K562 (cell line): ENCODE measurements around the gene DLX6. TPM values are rescaled to one million over a fixed set of nuclear protein-coding genes. Genes with fewer than 3 reads are reported as not detected.

Experiments used
- ATAC-seq: fragments of 200-7000 bp; cut with Tn5 transposase; 3 replicates; pipeline ENCODE4 v1.9.1; 2020; ENCODE audit warnings: moderate library complexity
- BruUV-seq: library from RNA; stranded (reverse); fragments of 400-500 nt; replicated peaks from 2 replicates; lab custom pipeline; 2021; lab: Mats Ljungman, UMichigan
- CTCF ChIA-PET: fragments of 300-600 bp; formaldehyde crosslinking; extraction: SDS; loops from one replicate; lab custom pipeline; 2021; ENCODE audit warnings: low intra/inter-chr PET ratio; lab: Yijun Ruan, JAX
- POLR2A ChIA-PET: fragments of 300-600, 350-650 bp; sonication (Branson Sonifier 250); formaldehyde crosslinking; extraction: SDS; loops from one replicate; lab custom pipeline; 2021; ENCODE audit warnings: antibody characterized with exemption, inconsistent platforms; lab: Yijun Ruan, JAX
- DNase-seq, 4 experiments: peaks; one replicate each; pipeline versions ENCODE4 v3.0.0 to v3.0.0-alpha.2; 2011 to 2018; ENCODE audit warnings: low spot score in 3 of 4, mixed read lengths in 3 of 4; ENCODE audit errors: extremely low read depth in 1 of 4
- FAIRE-seq: peaks from 2 replicates; lab custom pipeline; 2011; peaks lifted over from hg19 to GRCh38; lab: Jason Lieb, UNC
- H2AFZ ChIP-seq: 2 replicates; pipeline ENCODE4 v1.6.0; 2011; ENCODE audit warnings: low read depth, low read length, control low read depth, inconsistent platforms
- H3K27ac ChIP-seq: fragments of 200-600 bp; 3 replicates; pipeline ENCODE4 v1.8.0; 2011; ENCODE audit warnings: low read depth, mild to moderate bottlenecking, control low read depth, inconsistent platforms, low read length, moderate library complexity, mixed read lengths; ENCODE audit errors: extremely low read depth
- H3K27me3 ChIP-seq, 2 experiments: fragments of 300-600 bp in 1 of 2; 2 replicates in 1 of 2; 3 replicates in 1 of 2; pipeline versions ENCODE4 v1.6.0 to v1.8.0; 2011; ENCODE audit warnings: inconsistent platforms in 2 of 2, low read length in 2 of 2, mild to moderate bottlenecking in 1 of 2, mixed read lengths in 1 of 2, moderate library complexity in 1 of 2; ENCODE audit not compliant: control insufficient read depth in 2 of 2, insufficient read depth in 2 of 2
- H3K36me3 ChIP-seq: fragments of 300-600 bp; 3 replicates; pipeline ENCODE4 v1.8.0; 2011; ENCODE audit warnings: mild to moderate bottlenecking, low read length, inconsistent platforms; ENCODE audit not compliant: control insufficient read depth, insufficient read depth
- H3K4me1 ChIP-seq, 2 experiments: fragments of 200-600 bp in 1 of 2; replicated peaks in 1 of 2; 2 replicates in 1 of 2; 3 replicates in 1 of 2; pipeline versions ENCODE4 v1.5.1 to v1.8.0; 2011; ENCODE audit warnings: inconsistent platforms in 2 of 2, low read length in 2 of 2, mild to moderate bottlenecking in 1 of 2, mixed read lengths in 1 of 2, moderate library complexity in 1 of 2; ENCODE audit not compliant: control insufficient read depth in 2 of 2, insufficient read depth in 2 of 2
- H3K4me2 ChIP-seq: 2 replicates; pipeline ENCODE4 v1.6.1; 2011; ENCODE audit warnings: low read length, control low read depth, inconsistent platforms, mixed read lengths; ENCODE audit not compliant: insufficient read depth
- H3K4me3 ChIP-seq: fragments of 200-600 bp; sonication (generic), shearing (Covaris generic); 2 replicates; pipeline ENCODE4 v1.5.1; 2016; ENCODE audit warnings: control low read depth, inconsistent platforms
- H3K79me2 ChIP-seq: fragments of 200-600 bp; 3 replicates; pipeline ENCODE4 v1.8.0; 2011; ENCODE audit warnings: low read length, inconsistent platforms; ENCODE audit not compliant: control insufficient read depth, insufficient read depth
- H3K9ac ChIP-seq, 2 experiments: 2 replicates each; pipeline versions ENCODE4 v1.6.0 to v1.6.1; 2011; ENCODE audit warnings: low read depth in 2 of 2, low read length in 2 of 2, control low read depth in 1 of 2, inconsistent platforms in 1 of 2, mild to moderate bottlenecking in 1 of 2, mixed read lengths in 1 of 2; ENCODE audit not compliant: insufficient read depth in 1 of 2
- H3K9me1 ChIP-seq: one replicate; pipeline ENCODE4 v1.6.0; 2011; ENCODE audit warnings: inconsistent platforms, mild to moderate bottlenecking, low read length, moderate library complexity; ENCODE audit not compliant: control insufficient read depth, insufficient read depth
- H3K9me3 ChIP-seq: replicated peaks from 2 replicates; pipeline ENCODE4 v1.5.1; 2011; ENCODE audit warnings: low read depth, low read length, inconsistent platforms; ENCODE audit not compliant: control insufficient read depth, insufficient read depth
- H4K20me1 ChIP-seq: replicated peaks from 2 replicates; pipeline ENCODE4 v1.6.1; 2011; ENCODE audit warnings: low read length, inconsistent platforms, mixed read lengths; ENCODE audit not compliant: control insufficient read depth, insufficient read depth
- CEBPG ChIP-seq, 3 experiments: fragments of 200-800 bp in 1 of 3; sonication (Bioruptor generic) in 1 of 3; sonication (generic) in 1 of 3; formaldehyde crosslinking in 1 of 3; IDR thresholded peaks in 2 of 3; conservative IDR thresholded peaks in 1 of 3; 2 replicates each; pipeline versions ENCODE4 v1.6.1 to v1.8.0; 2016 to 2022; ENCODE audit warnings: missing compliant biosample characterization in 2 of 3, missing genetic modification characterization in 2 of 3, mild to moderate bottlenecking in 1 of 3, missing genetic modification reagents in 1 of 3
- CHD2 ChIP-seq: IDR thresholded peaks from 2 replicates; pipeline ENCODE4 v1.6.1; 2011; ENCODE audit warnings: low read depth, low read length
- ETV5 ChIP-seq: sonication (generic); formaldehyde crosslinking; IDR thresholded peaks from 2 replicates; pipeline ENCODE4 v1.4.0; 2020; ENCODE audit warnings: low read depth, mild to moderate bottlenecking, missing genetic modification reagents
- HMG20A ChIP-seq: fragments of 450-650 bp; formaldehyde crosslinking; conservative IDR thresholded peaks from 2 replicates; pipeline ENCODE4 v1.4.0; 2020; ENCODE audit warnings: mild to moderate bottlenecking, mixed read lengths
- MAFF ChIP-seq: IDR thresholded peaks from 2 replicates; pipeline ENCODE4 v1.6.1; 2012; ENCODE audit warnings: low read length, improper control_type of control experiment
- MAFG ChIP-seq: fragments of 450-650 bp; conservative IDR thresholded peaks from 2 replicates; pipeline ENCODE4 v1.6.1; 2016; ENCODE audit warnings: missing genetic modification characterization, missing compliant biosample characterization
- MAFK ChIP-seq: IDR thresholded peaks from 2 replicates; pipeline ENCODE4 v1.6.1; 2011; ENCODE audit warnings: low read length, improper control_type of control experiment
- NFE2 ChIP-seq: IDR thresholded peaks from 2 replicates; pipeline ENCODE4 v1.6.1; 2014; ENCODE audit warnings: antibody characterized with exemption, low read depth
- NFE2L1 ChIP-seq: fragments of 450-650 bp; IDR thresholded peaks from 2 replicates; pipeline ENCODE4 v1.6.1; 2016; ENCODE audit warnings: missing genetic modification characterization, low read depth, mild to moderate bottlenecking, missing compliant biosample characterization, moderate library complexity, borderline replicate concordance
- ZNF316 ChIP-seq: fragments of 450-650 bp; IDR thresholded peaks from 2 replicates; pipeline ENCODE4 v1.6.1; 2016
- ZNF589 ChIP-seq: fragments of 200-800 bp; sonication (Bioruptor generic); IDR thresholded peaks from 2 replicates; pipeline ENCODE4 v1.6.1; 2016; ENCODE audit warnings: low read depth, missing genetic modification characterization, missing compliant biosample characterization
- WGBS: fragments of 100-300 bp; shearing (Covaris generic); methylation state at CpG from one replicate; pipeline ENCODE4 v1.1.6; 2016; ENCODE audit warnings: low coverage, mixed read lengths; ENCODE audit not compliant: insufficient coverage; ENCODE audit errors: missing lambda C conversion rate; 5-methylcytosine and 5-hydroxymethylcytosine counted together
- in situ Hi-C: fragments of 300-500 bp; cut with MboI; formaldehyde crosslinking; loops from 4 replicates; pipeline ENCODE4 v1.15.0; 2018; ENCODE audit warnings: inconsistent platforms, mixed read lengths
- intact Hi-C: fragments of 100-400 bp; cut with micrococcal nuclease; formaldehyde crosslinking; loops from 2 replicates; pipeline ENCODE4 v1.14.2; 2022
- polyA plus RNA-seq, 8 experiments: library from polyadenylated mRNA; depleted of rRNA in 4 of 8; stranded (reverse) in 5 of 8; unstranded in 3 of 8; fragments of >200 nt; fragmentation: Nextera tagmentation in 2 of 8; fragmentation: Illumina TruSeq in 1 of 8; extraction: Ambion mirVana in 2 of 8; extraction: Trizol in 1 of 8; gene quantifications; 2 replicates each; pipeline versions ENCODE4 v1.2.1 to v1.2.3, GENCODE V29; 2011 to 2014; ENCODE audit warnings: inconsistent platforms in 1 of 8, missing spikeins in 1 of 8
- total RNA-seq, 7 experiments: library from RNA; depleted of rRNA in 6 of 7; stranded (reverse); fragments of >200 nt in 6 of 7; fragmentation: Illumina TruSeq in 2 of 7; extraction: Trizol in 2 of 7; gene quantifications; 2 replicates each; pipeline versions ENCODE4 v1.2.1 to v1.2.3, GENCODE V29; 2011 to 2021; ENCODE audit warnings: low replicate concordance in 1 of 7
- TF ChIP-seq, protein P1 (sequence below), 2 experiments: fragments of 450-650 bp in 1 of 2; sonication (generic) in 1 of 2; formaldehyde crosslinking in 1 of 2; IDR thresholded peaks in 1 of 2; conservative IDR thresholded peaks in 1 of 2; 2 replicates each; pipeline versions ENCODE4 v1.6.1 to v1.8.1; 2016 to 2023; ENCODE audit warnings: mild to moderate bottlenecking in 2 of 2, moderate library complexity in 2 of 2, inconsistent platforms in 1 of 2, missing genetic modification reagents in 1 of 2
- TF ChIP-seq, protein P2 (sequence below): fragments of 250-450 bp; sonication (Bioruptor Pico); IDR thresholded peaks from 2 replicates; pipeline ENCODE4 v1.4.0; 2020; ENCODE audit warnings: borderline replicate concordance

Gene DLX6
- total and polyA plus RNA-seq, 9 of the 15 experiments (the other 6 are each of a cell fraction or from before 2014, with no cell fraction given): not detected

DNA sequence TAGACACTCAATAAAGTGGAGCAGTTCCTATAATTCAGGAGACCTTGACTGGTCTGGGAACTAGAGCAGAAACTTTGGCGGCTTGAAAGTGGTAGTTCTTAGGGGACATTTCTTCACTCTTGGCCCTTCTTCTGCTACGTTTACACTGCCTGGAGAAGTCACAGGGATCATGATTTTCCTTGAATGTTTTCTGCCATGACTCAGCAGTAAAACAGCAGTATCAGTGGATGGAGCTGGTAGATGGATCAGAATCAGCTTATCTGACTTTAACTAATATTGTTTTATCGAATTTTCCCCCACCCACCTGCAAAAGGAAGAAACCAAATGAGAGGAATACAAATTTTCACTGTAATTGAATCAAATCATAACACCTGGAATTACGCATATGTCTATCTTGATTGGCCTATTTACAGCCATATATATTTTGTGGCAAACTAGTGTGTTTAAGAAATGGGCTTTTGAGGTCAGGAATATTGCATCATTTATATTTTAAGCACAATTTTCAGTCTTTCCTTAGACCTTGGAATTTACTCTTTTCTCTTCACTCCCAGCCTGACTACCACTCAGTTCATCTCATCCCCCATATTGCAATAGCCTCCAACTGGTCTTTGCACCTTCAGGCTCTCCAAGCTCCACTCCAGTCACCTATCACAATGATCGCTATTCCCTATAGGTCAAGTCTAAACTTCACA lies 34.2 kb downstream of the DLX6 start:
- 0% methylated on average over 5 of the region's 5 CpGs for WGBS

More for the DNA sequence above, 34.2 kb downstream of the DLX6 start:
- H3K36me3 ChIP-seq: no peaks in the 10 kb centered on the region
- ATAC-seq (no peak), DNase-seq (no peak), FAIRE-seq (no peak)
- no peak overlapping the region for H3K27ac ChIP-seq
- no peaks in the 10 kb centered on the region for H3K79me2 ChIP-seq
- BruUV-seq: no TSS peak
- H3K9ac ChIP-seq: no peak overlapping the region
- H3K9me1 ChIP-seq: no peaks in the 10 kb centered on the region
- TF ChIP-seq, protein P1, sequence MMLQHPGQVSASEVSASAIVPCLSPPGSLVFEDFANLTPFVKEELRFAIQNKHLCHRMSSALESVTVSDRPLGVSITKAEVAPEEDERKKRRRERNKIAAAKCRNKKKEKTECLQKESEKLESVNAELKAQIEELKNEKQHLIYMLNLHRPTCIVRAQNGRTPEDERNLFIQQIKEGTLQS (IDR thresholded peaks at IDR 0.05): 0 out of 2 replicates have a peak, but pooled peaks have one; percentile 12
- TF ChIP-seq, protein P1 (CRISPR knock-in tag; conservative IDR thresholded peaks at IDR 0.05): no peak
- TF ChIP-seq ZNF589 (CRISPR knock-in tag): no peak
- TF ChIP-seq HMG20A (CRISPR knock-in tag): no peak
- no peak for TF ChIP-seq CEBPG (CRISPR knock-in tag; IDR thresholded peaks at IDR 0.05)
- TF ChIP-seq CEBPG (tag; conservative IDR thresholded peaks at IDR 0.05 in 1 of 2, IDR thresholded peaks at IDR 0.05 in 1 of 2): peak; percentile 12 to 62; a peak in 2 of 4 replicates
- peak; percentile 58; the same call in 1 of the 2 replicates for TF ChIP-seq MAFF
- TF ChIP-seq NFE2: peak; percentile 60
- TF ChIP-seq, protein P2, sequence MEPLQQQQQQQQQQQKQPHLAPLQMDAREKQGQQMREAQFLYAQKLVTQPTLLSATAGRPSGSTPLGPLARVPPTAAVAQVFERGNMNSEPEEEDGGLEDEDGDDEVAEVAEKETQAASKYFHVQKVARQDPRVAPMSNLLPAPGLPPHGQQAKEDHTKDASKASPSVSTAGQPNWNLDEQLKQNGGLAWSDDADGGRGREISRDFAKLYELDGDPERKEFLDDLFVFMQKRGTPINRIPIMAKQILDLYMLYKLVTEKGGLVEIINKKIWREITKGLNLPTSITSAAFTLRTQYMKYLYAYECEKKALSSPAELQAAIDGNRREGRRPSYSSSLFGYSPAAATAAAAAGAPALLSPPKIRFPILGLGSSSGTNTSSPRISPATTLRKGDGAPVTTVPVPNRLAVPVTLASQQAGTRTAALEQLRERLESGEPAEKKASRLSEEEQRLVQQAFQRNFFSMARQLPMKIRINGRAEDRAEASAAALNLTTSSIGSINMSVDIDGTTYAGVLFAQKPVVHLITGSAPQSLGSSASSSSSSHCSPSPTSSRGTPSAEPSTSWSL (CRISPR knock-in tag): no peak
- TF ChIP-seq MAFG: peak; percentile 76
- TF ChIP-seq NFE2L1 (tag): peak; percentile 49; the same call in 1 of the 2 replicates
- TF ChIP-seq ZNF316: peak; percentile 54; the same call in 1 of the 2 replicates
- TF ChIP-seq CHD2: no peak
- no peak for TF ChIP-seq ETV5 (CRISPR knock-in tag)
- TF ChIP-seq MAFK: peak; percentile 40; the same call in 1 of the 2 replicates
- no peaks in the 10 kb centered on the region for H4K20me1 ChIP-seq
- POLR2A ChIA-PET: no interaction called here
- peaks cover 0 to 8% of the 10 kb centered on the region in 2 experiments; a peak in 2 of 5 replicates for H3K27me3 ChIP-seq
- in situ Hi-C loops (no loop called here), intact Hi-C loops (no loop called here)
- no peak overlapping the region for H2AFZ ChIP-seq
- H3K4me3 ChIP-seq: no peak overlapping the region
- no peaks in the 10 kb centered on the region; a peak in 1 of 5 replicates for H3K4me1 ChIP-seq
- no peaks in the 10 kb centered on the region for H3K9me3 ChIP-seq
- CTCF ChIA-PET: no interaction called here
- H3K4me2 ChIP-seq: no peak overlapping the region
